ENCODE measurements around the gene HLCS. TPM values are rescaled to one million over a fixed set of nuclear protein-coding genes. Genes with fewer than 3 reads are reported as not detected.

Gene HLCS
- total and polyA plus RNA-seq, 4 experiments from 2014 or later, result 8.3 to 14.7 (median 11.3) TPM

GRCh38 chr21:36730291-36731281, 235.9 kb downstream of the HLCS start:
- no peak for DNase-seq
- Histone ChIP-seq H3K36me3 (ENCODE audit: insufficient read depth, low read length) (no peaks in the 10 kb centered on the region), H3K27ac (ENCODE audit: low read depth, low read length) (no peak overlapping the region), H3K4me3 (ENCODE audit: low read length in 2 of 2) (no peak overlapping the region), H3K9me3 (ENCODE audit: control insufficient read depth in 1 of 2, low read length in 2 of 2) (no peaks in the 10 kb centered on the region), H3K4me1 (ENCODE audit: insufficient read depth, low read length) (no peaks in the 10 kb centered on the region), H3K27me3 (ENCODE audit: insufficient read depth, low read length) (no peaks in the 10 kb centered on the region)
- Mint-ChIP-seq H3K4me1 (no peaks in the 10 kb centered on the region), H3K4me3 (no peak overlapping the region), H3K36me3 (no peaks in the 10 kb centered on the region), H3K9me3 (peaks cover 0 to 2% (median 0%) of the 10 kb centered on the region in 8 donors), H3K27me3 (peaks cover 11 to 17% of the 10 kb centered on the region in 2 donors), H3K27ac (no peak overlapping the region)
- POLR2A ChIA-PET (ENCODE audit: partially characterized antibody), result no interaction called here
- CTCF ChIA-PET (ENCODE audit: partially characterized antibody), result no interaction called here
- intact Hi-C loops (cut with micrococcal nuclease), result no loop called here

DNA sequence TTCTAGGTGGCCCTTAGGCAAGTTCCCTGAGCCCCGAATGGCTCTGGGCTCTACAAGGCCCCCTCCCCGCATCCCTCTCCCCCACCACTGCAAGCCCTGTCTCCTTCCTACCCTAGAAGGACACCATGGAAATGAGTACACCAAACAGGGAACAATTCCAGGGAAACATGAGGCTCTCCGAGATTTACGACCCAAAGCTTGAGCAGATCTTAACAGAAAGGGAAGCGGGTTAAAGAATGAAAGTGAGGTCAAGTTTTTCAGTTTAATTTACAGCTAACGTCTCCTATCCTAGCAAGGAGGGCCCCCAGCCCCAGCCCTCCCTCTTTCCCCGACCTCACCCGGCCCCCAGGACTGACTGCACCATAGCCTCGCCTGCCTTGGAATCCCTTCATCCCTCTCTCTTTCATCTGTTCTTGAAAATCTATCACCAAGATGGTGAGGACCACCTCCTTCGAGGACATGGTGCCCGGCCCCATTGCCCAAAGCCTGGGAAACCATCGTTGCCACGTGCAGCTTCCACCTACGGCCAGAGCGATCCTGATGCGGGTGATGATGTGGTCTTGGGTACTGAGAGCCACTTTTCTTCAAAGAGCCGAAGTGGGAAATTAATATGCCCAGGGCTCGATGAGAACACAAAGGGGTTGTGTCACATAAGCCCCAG, 237.0 kb downstream of the HLCS start:
- Mint-ChIP-seq H3K4me1 (no peaks in the 10 kb centered on the region), H3K4me3 (no peak overlapping the region), H3K27ac (no peak overlapping the region), H3K9me3 (no peaks in the 10 kb centered on the region), H3K36me3 (no peaks in the 10 kb centered on the region), H3K27me3 (peaks cover 8 to 15% of the 10 kb centered on the region in 2 donors)
- H3K4me3 ChIP-seq (ENCODE audit: low read length in 2 of 2), result no peak overlapping the region
- H3K4me1 ChIP-seq (ENCODE audit: insufficient read depth, low read length), result no peaks in the 10 kb centered on the region
- no peak overlapping the region for H3K27ac ChIP-seq (ENCODE audit: low read depth, low read length)
- no peaks in the 10 kb centered on the region for H3K9me3 ChIP-seq (ENCODE audit: control insufficient read depth in 1 of 2, low read length in 2 of 2)
- no peak for DNase-seq
- no peaks in the 10 kb centered on the region for H3K36me3 ChIP-seq (ENCODE audit: insufficient read depth, low read length)
- no peaks in the 10 kb centered on the region for H3K27me3 ChIP-seq (ENCODE audit: insufficient read depth, low read length)
- ChIA-PET CTCF (ENCODE audit: partially characterized antibody) (no interaction called here), POLR2A (ENCODE audit: partially characterized antibody) (no interaction called here)
- intact Hi-C loops (cut with micrococcal nuclease), result no loop called here

- Mint-ChIP-seq H3K4me1 (no peaks in the 10 kb centered on the region), H3K27ac (no peak overlapping the region), H3K4me3 (no peak overlapping the region), H3K36me3 (no peaks in the 10 kb centered on the region), H3K9me3 (no peaks in the 10 kb centered on the region), H3K27me3 (peaks cover 8 to 17% of the 10 kb centered on the region in 2 donors)
- H3K27me3 ChIP-seq (ENCODE audit: insufficient read depth, low read length), result no peaks in the 10 kb centered on the region
- no peaks in the 10 kb centered on the region for H3K4me1 ChIP-seq (ENCODE audit: insufficient read depth, low read length)
- H3K4me3 ChIP-seq (ENCODE audit: low read length in 2 of 2), result no peak overlapping the region
- H3K36me3 ChIP-seq (ENCODE audit: insufficient read depth, low read length), result no peaks in the 10 kb centered on the region
- POLR2A ChIA-PET (ENCODE audit: partially characterized antibody), result no interaction called here
- DNase-seq, result no peak
- no peak overlapping the region for H3K27ac ChIP-seq (ENCODE audit: low read depth, low read length)
- H3K9me3 ChIP-seq (ENCODE audit: control insufficient read depth in 1 of 2, low read length in 2 of 2), result no peaks in the 10 kb centered on the region
- intact Hi-C loops (cut with micrococcal nuclease), result no loop called here
- CTCF ChIA-PET (ENCODE audit: partially characterized antibody), result no interaction called here
Observed at GRCh38 chr21:36728371-36729111, 237.9 kb downstream of the HLCS start.

DNA sequence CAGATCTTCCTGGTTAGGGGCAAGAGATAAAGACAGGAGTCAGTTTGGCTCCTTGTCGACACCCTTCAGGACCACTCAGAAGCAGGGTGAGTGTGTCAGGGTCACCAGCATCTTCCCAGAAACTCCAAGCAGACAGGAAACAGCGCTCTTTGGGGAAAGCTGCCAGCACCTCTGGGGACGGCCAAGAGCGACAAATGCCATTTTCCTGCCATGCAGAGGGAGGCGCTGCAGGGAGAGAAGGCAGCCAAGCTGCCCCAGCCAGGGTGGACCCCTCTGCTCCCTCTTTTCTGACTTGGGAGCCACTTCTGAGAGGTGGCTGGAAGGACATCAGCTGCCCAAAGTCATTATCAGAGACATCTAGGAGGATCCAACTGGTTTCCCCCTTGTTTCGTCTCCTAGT, 238.6 kb downstream of the HLCS start:
- no peaks in the 10 kb centered on the region for H3K9me3 ChIP-seq (ENCODE audit: control insufficient read depth in 1 of 2, low read length in 2 of 2)
- CTCF ChIA-PET (ENCODE audit: partially characterized antibody), result no interaction called here
- H3K27ac ChIP-seq (ENCODE audit: low read depth, low read length), result no peak overlapping the region
- Mint-ChIP-seq H3K27ac (no peak overlapping the region), H3K27me3 (peaks cover 8 to 17% of the 10 kb centered on the region in 2 donors), H3K9me3 (no peaks in the 10 kb centered on the region), H3K4me1 (no peaks in the 10 kb centered on the region), H3K4me3 (no peak overlapping the region), H3K36me3 (no peaks in the 10 kb centered on the region)
- H3K27me3 ChIP-seq (ENCODE audit: insufficient read depth, low read length), result no peaks in the 10 kb centered on the region
- DNase-seq, result no peak
- intact Hi-C loops (cut with micrococcal nuclease), result no loop called here
- no peaks in the 10 kb centered on the region for H3K36me3 ChIP-seq (ENCODE audit: insufficient read depth, low read length)
- POLR2A ChIA-PET (ENCODE audit: partially characterized antibody), result no interaction called here
- no peaks in the 10 kb centered on the region for H3K4me1 ChIP-seq (ENCODE audit: insufficient read depth, low read length)
- H3K4me3 ChIP-seq (ENCODE audit: low read length in 2 of 2), result no peak overlapping the region

- Mint-ChIP-seq H3K4me1 (no peaks in the 10 kb centered on the region), H3K36me3 (no peaks in the 10 kb centered on the region), H3K27me3 (peaks cover 12 to 17% of the 10 kb centered on the region in 2 donors), H3K27ac (no peak overlapping the region), H3K9me3 (peaks cover 0 to 2% (median 0%) of the 10 kb centered on the region in 8 donors), H3K4me3 (no peak overlapping the region)
- Histone ChIP-seq H3K27ac (ENCODE audit: low read depth, low read length) (no peak overlapping the region), H3K4me1 (ENCODE audit: insufficient read depth, low read length) (no peaks in the 10 kb centered on the region), H3K4me3 (ENCODE audit: low read length in 2 of 2) (no peak overlapping the region), H3K9me3 (ENCODE audit: control insufficient read depth in 1 of 2, low read length in 2 of 2) (no peaks in the 10 kb centered on the region), H3K36me3 (ENCODE audit: insufficient read depth, low read length) (no peaks in the 10 kb centered on the region), H3K27me3 (ENCODE audit: insufficient read depth, low read length) (peaks cover 5% of the 10 kb centered on the region)
- POLR2A ChIA-PET (ENCODE audit: partially characterized antibody), result no interaction called here
- intact Hi-C loops (cut with micrococcal nuclease), result no loop called here
- DNase-seq, result no peak
- CTCF ChIA-PET (ENCODE audit: partially characterized antibody), result no interaction called here
Observed at GRCh38 chr21:36725793-36726386, 240.6 kb downstream of the HLCS start.

DNA sequence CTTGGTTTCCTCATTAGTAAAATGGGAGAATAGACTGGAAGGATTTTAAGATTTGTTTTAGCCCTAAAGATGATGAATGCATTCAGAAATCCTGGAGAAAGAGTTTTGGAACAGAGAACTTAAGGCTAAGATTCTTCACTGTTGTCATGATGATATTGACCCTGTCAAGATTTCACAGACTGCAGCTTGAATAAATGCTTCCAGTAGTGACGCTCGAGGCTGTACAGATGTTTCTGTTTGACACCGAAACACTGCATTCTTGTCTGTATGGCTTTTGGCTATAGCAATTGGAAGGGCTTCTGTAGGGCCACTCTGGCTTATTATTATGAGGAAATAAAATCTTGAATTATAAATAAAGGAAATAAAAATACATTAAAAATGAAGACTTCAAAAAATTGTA, 241.8 kb downstream of the HLCS start:
- no peak overlapping the region for H3K27ac Mint-ChIP-seq
- peaks cover 5% of the 10 kb centered on the region for H3K27me3 ChIP-seq (ENCODE audit: insufficient read depth, low read length)
- H3K4me1 ChIP-seq (ENCODE audit: insufficient read depth, low read length), result no peaks in the 10 kb centered on the region
- H3K36me3 ChIP-seq (ENCODE audit: insufficient read depth, low read length), result no peaks in the 10 kb centered on the region
- no peak overlapping the region for H3K4me3 ChIP-seq (ENCODE audit: low read length in 2 of 2)
- no peaks in the 10 kb centered on the region for H3K9me3 ChIP-seq (ENCODE audit: control insufficient read depth in 1 of 2, low read length in 2 of 2)
- no peaks in the 10 kb centered on the region for H3K36me3 Mint-ChIP-seq
- H3K4me3 Mint-ChIP-seq, result no peak overlapping the region
- no peaks in the 10 kb centered on the region for H3K4me1 Mint-ChIP-seq
- peaks cover 16 to 20% of the 10 kb centered on the region in 2 donors for H3K27me3 Mint-ChIP-seq
- DNase-seq, result no peak
- intact Hi-C loops (cut with micrococcal nuclease), result no loop called here
- H3K9me3 Mint-ChIP-seq, result peaks cover 0 to 2% (median 0%) of the 10 kb centered on the region in 8 donors
- no peak overlapping the region for H3K27ac ChIP-seq (ENCODE audit: low read depth, low read length)
- POLR2A ChIA-PET (ENCODE audit: partially characterized antibody), result no interaction called here
- CTCF ChIA-PET (ENCODE audit: partially characterized antibody), result no interaction called here

- ChIA-PET POLR2A (ENCODE audit: partially characterized antibody) (no interaction called here), CTCF (ENCODE audit: partially characterized antibody) (no interaction called here)
- intact Hi-C loops (cut with micrococcal nuclease), result no loop called here
- Histone ChIP-seq H3K4me1 (ENCODE audit: insufficient read depth, low read length) (no peaks in the 10 kb centered on the region), H3K4me3 (ENCODE audit: low read length in 2 of 2) (no peak overlapping the region), H3K27ac (ENCODE audit: low read depth, low read length) (no peak overlapping the region), H3K9me3 (ENCODE audit: control insufficient read depth in 1 of 2, low read length in 2 of 2) (no peaks in the 10 kb centered on the region), H3K36me3 (ENCODE audit: insufficient read depth, low read length) (no peaks in the 10 kb centered on the region), H3K27me3 (ENCODE audit: insufficient read depth, low read length) (peaks cover 5% of the 10 kb centered on the region)
- Mint-ChIP-seq H3K9me3 (peaks cover 0 to 2% (median 0%) of the 10 kb centered on the region in 8 donors), H3K36me3 (no peaks in the 10 kb centered on the region), H3K27me3 (peaks cover 20 to 25% of the 10 kb centered on the region in 2 donors), H3K4me3 (no peak overlapping the region), H3K4me1 (no peaks in the 10 kb centered on the region), H3K27ac (no peak overlapping the region)
- no peak for DNase-seq
Observed at GRCh38 chr21:36723371-36723881, 243.0 kb downstream of the HLCS start.

All from CD4-positive, alpha-beta memory T cell (primary cell).